HCT116 (cell line): ENCODE results near the gene MSMB. TPM values are rescaled to one million over a fixed set of nuclear protein-coding genes. Genes with fewer than 3 reads are reported as not detected.
"Not testable (repeated sequence)": the region's sequence is repeated elsewhere in the genome, so short reads cannot be mapped to it uniquely, and the experiment has no call there.

ENCODE experiments used
- ATAC-seq: fragments of 200-7000 bp; cut with Tn5 transposase; 2 replicates; pipeline ENCODE4 v1.9.1; 2020; ENCODE audit warnings: mild to moderate bottlenecking, moderate library complexity
- BruUV-seq: library from RNA; stranded (reverse); fragments of 400-500 nt; replicated peaks from 2 replicates; lab custom pipeline; 2021; lab: Mats Ljungman, UMichigan
- CTCF ChIA-PET: fragments of 300-600 bp; sonication (Branson Sonifier 250); formaldehyde crosslinking; loops from one replicate; lab custom pipeline; 2021; ENCODE audit warnings: antibody characterized with exemption; lab: Charles Lee
- POLR2A ChIA-PET: fragments of 300-600, 350-600 bp; sonication (Branson Sonifier 250); formaldehyde crosslinking; loops from one replicate; lab custom pipeline; 2021; ENCODE audit warnings: antibody characterized with exemption; lab: Charles Lee
- RAD21 ChIA-PET, 2 experiments: fragments of 300-600 bp; sonication (Branson Sonifier 250); formaldehyde crosslinking; loops; one replicate each; lab custom pipeline; 2023; ENCODE audit warnings: low total read pairs in 2 of 2; ENCODE audit not compliant: uncharacterized antibody in 2 of 2, unreplicated experiment in 2 of 2, low non-redundant PET in 1 of 2; lab: Charles Lee
- DNase-seq: peaks from one replicate; pipeline ENCODE4 v3.0.0-alpha.2; 2010; ENCODE audit warnings: low read depth, low spot score
- H2AFZ ChIP-seq: fragments of 200-600 bp; shearing (Covaris generic), sonication (generic); 2 replicates; pipeline ENCODE4 v1.6.1; 2017; ENCODE audit warnings: low read depth, mixed run types, mixed read lengths, antibody characterized with exemption, low read length; ENCODE audit not compliant: poor library complexity, severe bottlenecking
- H3K27ac ChIP-seq: 2 replicates; pipeline ENCODE4 v1.5.1; 2012; ENCODE audit warnings: low read depth, low read length
- H3K27me3 ChIP-seq: fragments of 200-600 bp; sonication (generic); 2 replicates; pipeline ENCODE4 v1.6.1; 2016; ENCODE audit warnings: mixed run types, low read length, mixed read lengths; ENCODE audit not compliant: insufficient read depth
- H3K36me3 ChIP-seq, 2 experiments: fragments of 200-500 bp in 1 of 2; fragments of 200-600 bp in 1 of 2; sonication (Bioruptor generic) in 1 of 2; sonication (generic) in 1 of 2; 2 replicates each; pipeline versions ENCODE4 v1.5.1 to v1.6.1; 2014 to 2016; ENCODE audit warnings: low read length in 2 of 2, inconsistent platforms in 1 of 2, mixed read lengths in 1 of 2, mixed run types in 1 of 2; ENCODE audit not compliant: insufficient read depth in 2 of 2, control insufficient read depth in 1 of 2
- H3K4me1 ChIP-seq, 2 experiments: fragments of 200-600 bp in 1 of 2; sonication (generic) in 1 of 2; 2 replicates each; pipeline versions ENCODE4 v1.5.1 to v1.6.1; 2012 to 2017; ENCODE audit warnings: low read length in 2 of 2, inconsistent platforms in 1 of 2, mild to moderate bottlenecking in 1 of 2, mixed read lengths in 1 of 2, mixed run types in 1 of 2, moderate library complexity in 1 of 2; ENCODE audit not compliant: insufficient read depth in 2 of 2, control insufficient read depth in 1 of 2
- H3K4me2 ChIP-seq: fragments of 200-600 bp; sonication (generic); 2 replicates; pipeline ENCODE4 v1.6.1; 2017; ENCODE audit warnings: mixed run types, low read length, mixed read lengths
- H3K4me3 ChIP-seq, 2 experiments: fragments of 200-600 bp in 1 of 2; sonication (generic) in 1 of 2; replicated peaks in 1 of 2; 2 replicates each; pipeline ENCODE4 v1.5.1; 2011 to 2016; ENCODE audit warnings: low read length in 2 of 2, control low read depth in 1 of 2, low read depth in 1 of 2, mild to moderate bottlenecking in 1 of 2, mixed read lengths in 1 of 2, mixed run types in 1 of 2
- H3K79me2 ChIP-seq: fragments of 200-600 bp; sonication (generic); 2 replicates; pipeline ENCODE4 v1.6.1; 2017; ENCODE audit warnings: mild to moderate bottlenecking, mixed run types, low read length, moderate library complexity, mixed read lengths; ENCODE audit not compliant: insufficient read depth
- H3K9ac ChIP-seq: fragments of 200-600 bp; sonication (generic); 2 replicates; pipeline ENCODE4 v1.6.1; 2016; ENCODE audit warnings: low read length, mixed read lengths
- H3K9me2 ChIP-seq: fragments of 200-600 bp; sonication (generic), shearing (Covaris generic); 2 replicates; pipeline ENCODE4 v1.6.1; 2017; ENCODE audit warnings: mixed run types, mild to moderate bottlenecking, moderate library complexity; ENCODE audit not compliant: insufficient read depth
- H3K9me3 ChIP-seq, 2 experiments: fragments of 200-500 bp in 1 of 2; fragments of 200-600 bp in 1 of 2; sonication (Bioruptor generic) in 1 of 2; sonication (generic) in 1 of 2; 2 replicates each; pipeline ENCODE4 v1.6.1; 2014 to 2017; ENCODE audit warnings: low read length in 2 of 2, mixed read lengths in 2 of 2, inconsistent platforms in 1 of 2, low read depth in 1 of 2, mild to moderate bottlenecking in 1 of 2, mixed run types in 1 of 2, moderate library complexity in 1 of 2; ENCODE audit not compliant: control insufficient read depth in 1 of 2, insufficient read depth in 1 of 2
- H4K20me1 ChIP-seq: fragments of 200-600 bp; sonication (generic), shearing (Covaris generic); 2 replicates; pipeline ENCODE4 v1.6.1; 2017; ENCODE audit warnings: mixed run types, mild to moderate bottlenecking, moderate library complexity; ENCODE audit not compliant: insufficient read depth
- CBX3 ChIP-seq: IDR thresholded peaks from 2 replicates; pipeline ENCODE4 v1.6.1; 2012; ENCODE audit warnings: low read depth
- EGR1 ChIP-seq: IDR thresholded peaks from 2 replicates; pipeline ENCODE4 v1.6.1; 2012; ENCODE audit warnings: low read depth
- EZH2 ChIP-seq: fragments of 200-600 bp; sonication (generic); IDR thresholded peaks from 2 replicates; pipeline ENCODE4 v1.6.1; 2017; ENCODE audit warnings: antibody characterized with exemption, mixed run types
- EZH2phosphoT487 ChIP-seq: fragments of 200-600 bp; IDR thresholded peaks from 2 replicates; pipeline ENCODE4 v1.6.1; 2018; ENCODE audit warnings: antibody characterized with exemption, borderline replicate concordance
- FOSL1 ChIP-seq: IDR thresholded peaks from 2 replicates; pipeline ENCODE4 v1.6.1; 2012; ENCODE audit warnings: low read depth
- POLR2A ChIP-seq: IDR thresholded peaks from 2 replicates; pipeline ENCODE4 v1.7.0; 2011; ENCODE audit warnings: borderline replicate concordance; ENCODE audit not compliant: insufficient read depth, insufficient read length; ENCODE audit errors: extremely low read depth
- RAD21 ChIP-seq: IDR thresholded peaks from 2 replicates; pipeline ENCODE4 v1.6.1; 2012; ENCODE audit warnings: low read depth, mild to moderate bottlenecking
- SRF ChIP-seq: IDR thresholded peaks from 2 replicates; pipeline ENCODE4 v1.6.1; 2012; ENCODE audit warnings: low read depth
- YY1 ChIP-seq: IDR thresholded peaks from 2 replicates; pipeline ENCODE4 v1.6.1; 2011; ENCODE audit warnings: low read length, low read depth, moderate library complexity, mild to moderate bottlenecking; ENCODE audit not compliant: insufficient replicate concordance; ENCODE audit errors: extremely low read depth
- ZNF274 ChIP-seq: fragments of 200-500 bp; sonication (Bioruptor generic); IDR thresholded peaks from 2 replicates; pipeline ENCODE4 v1.6.1; 2014; ENCODE audit warnings: mild to moderate bottlenecking, low read depth, low read length, inconsistent platforms
- intact Hi-C: fragments of 100-400 bp; cut with micrococcal nuclease; formaldehyde crosslinking; loops from 2 replicates; pipeline ENCODE4 v1.10.0; 2022
- total RNA-seq: library from RNA; stranded (reverse); gene quantifications from one replicate; pipeline ENCODE4 v1.2.1, GENCODE V29; 2021; ENCODE audit not compliant: unreplicated experiment
- TF ChIP-seq, protein P1 (sequence below): IDR thresholded peaks from 2 replicates; pipeline ENCODE4 v1.6.1; 2011; ENCODE audit warnings: mild to moderate bottlenecking, low read length, moderate library complexity; ENCODE audit not compliant: insufficient replicate concordance; ENCODE audit errors: extremely low read depth
- TF ChIP-seq, protein P2 (sequence below), 3 experiments: fragments of 200-600 bp in 1 of 3; sonication (generic) in 1 of 3; IDR thresholded peaks in 2 of 3; conservative IDR thresholded peaks in 1 of 3; 2 replicates each; pipeline ENCODE4 v1.5.1; 2012 to 2017; ENCODE audit warnings: low read depth in 2 of 3, low read length in 2 of 3, antibody characterized with exemption in 1 of 3, borderline replicate concordance in 1 of 3, control low read depth in 1 of 3, mild to moderate bottlenecking in 1 of 3, mixed read lengths in 1 of 3, mixed run types in 1 of 3, moderate library complexity in 1 of 3; ENCODE audit not compliant: insufficient read depth in 1 of 3

Gene MSMB
- total RNA-seq, 1 experiment from 2014 or later: not detected

- H4K20me1 ChIP-seq: peaks cover 8% of the 10 kb centered on the region; the same call in 1 of the 2 replicates
- no peaks in the 10 kb centered on the region for H3K9me3 ChIP-seq
- H3K27ac ChIP-seq: no peak overlapping the region
- no peak overlapping the region for H3K4me3 ChIP-seq
- POLR2A ChIA-PET: no interaction called here
- no peaks in the 10 kb centered on the region for H3K4me1 ChIP-seq
- CTCF ChIA-PET: no interaction called here
- RAD21 ChIA-PET: no interaction called here
- H3K4me2 ChIP-seq: no peak overlapping the region
- no peaks in the 10 kb centered on the region for H3K9me2 ChIP-seq
- DNase-seq: no peak
- no peak for TF ChIP-seq SRF
- no peak for TF ChIP-seq EZH2phosphoT487
- no peak for TF ChIP-seq EGR1
- no peak for TF ChIP-seq RAD21
- no peak for TF ChIP-seq FOSL1
- TF ChIP-seq, protein P1, sequence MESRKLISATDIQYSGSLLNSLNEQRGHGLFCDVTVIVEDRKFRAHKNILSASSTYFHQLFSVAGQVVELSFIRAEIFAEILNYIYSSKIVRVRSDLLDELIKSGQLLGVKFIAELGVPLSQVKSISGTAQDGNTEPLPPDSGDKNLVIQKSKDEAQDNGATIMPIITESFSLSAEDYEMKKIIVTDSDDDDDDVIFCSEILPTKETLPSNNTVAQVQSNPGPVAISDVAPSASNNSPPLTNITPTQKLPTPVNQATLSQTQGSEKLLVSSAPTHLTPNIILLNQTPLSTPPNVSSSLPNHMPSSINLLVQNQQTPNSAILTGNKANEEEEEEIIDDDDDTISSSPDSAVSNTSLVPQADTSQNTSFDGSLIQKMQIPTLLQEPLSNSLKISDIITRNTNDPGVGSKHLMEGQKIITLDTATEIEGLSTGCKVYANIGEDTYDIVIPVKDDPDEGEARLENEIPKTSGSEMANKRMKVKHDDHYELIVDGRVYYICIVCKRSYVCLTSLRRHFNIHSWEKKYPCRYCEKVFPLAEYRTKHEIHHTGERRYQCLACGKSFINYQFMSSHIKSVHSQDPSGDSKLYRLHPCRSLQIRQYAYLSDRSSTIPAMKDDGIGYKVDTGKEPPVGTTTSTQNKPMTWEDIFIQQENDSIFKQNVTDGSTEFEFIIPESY: no peak
- no peak for TF ChIP-seq YY1
- no peak for TF ChIP-seq EZH2
- no peak for TF ChIP-seq POLR2A
- TF ChIP-seq ZNF274: no peak
- no peak for TF ChIP-seq CBX3
- TF ChIP-seq, protein P2, sequence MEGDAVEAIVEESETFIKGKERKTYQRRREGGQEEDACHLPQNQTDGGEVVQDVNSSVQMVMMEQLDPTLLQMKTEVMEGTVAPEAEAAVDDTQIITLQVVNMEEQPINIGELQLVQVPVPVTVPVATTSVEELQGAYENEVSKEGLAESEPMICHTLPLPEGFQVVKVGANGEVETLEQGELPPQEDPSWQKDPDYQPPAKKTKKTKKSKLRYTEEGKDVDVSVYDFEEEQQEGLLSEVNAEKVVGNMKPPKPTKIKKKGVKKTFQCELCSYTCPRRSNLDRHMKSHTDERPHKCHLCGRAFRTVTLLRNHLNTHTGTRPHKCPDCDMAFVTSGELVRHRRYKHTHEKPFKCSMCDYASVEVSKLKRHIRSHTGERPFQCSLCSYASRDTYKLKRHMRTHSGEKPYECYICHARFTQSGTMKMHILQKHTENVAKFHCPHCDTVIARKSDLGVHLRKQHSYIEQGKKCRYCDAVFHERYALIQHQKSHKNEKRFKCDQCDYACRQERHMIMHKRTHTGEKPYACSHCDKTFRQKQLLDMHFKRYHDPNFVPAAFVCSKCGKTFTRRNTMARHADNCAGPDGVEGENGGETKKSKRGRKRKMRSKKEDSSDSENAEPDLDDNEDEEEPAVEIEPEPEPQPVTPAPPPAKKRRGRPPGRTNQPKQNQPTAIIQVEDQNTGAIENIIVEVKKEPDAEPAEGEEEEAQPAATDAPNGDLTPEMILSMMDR (IDR thresholded peaks at IDR 0.05 in 2 of 3, conservative IDR thresholded peaks at IDR 0.05 in 1 of 3; ENCODE audit: borderline replicate concordance in 1 of 3, insufficient read depth in 1 of 3, low read depth in 2 of 3, low read length in 2 of 3): no peak
- TF ChIP-seq, all 23 proteins: peak for 0
- BruUV-seq: no TSS peak
- no peak overlapping the region for H2AFZ ChIP-seq
- no peak for ATAC-seq
- H3K36me3 ChIP-seq: peaks cover 35 to 79% of the 10 kb centered on the region in 2 experiments
- no peaks in the 10 kb centered on the region for H3K27me3 ChIP-seq
- intact Hi-C loops: no loop called here
- no peak overlapping the region for H3K9ac ChIP-seq
- peaks cover 43% of the 10 kb centered on the region for H3K79me2 ChIP-seq
Measured at GRCh38 chr10:46002916-46003693, 43.0 kb downstream of the MSMB start.

GRCh38 chr10:46002189-46002687 is 43.8 kb downstream of the MSMB start:
- POLR2A ChIA-PET: interaction anchor here (1.3 kb wide), 1 partner anchor 20 kb away, joined by 5 read pairs; no protein-coding TSS in a partner anchor
- H3K79me2 ChIP-seq: peaks cover 51% of the 10 kb centered on the region

More at GRCh38 chr10:46002189-46002687, 43.8 kb downstream of the MSMB start:
- ATAC-seq, intact Hi-C loops, H4K20me1 ChIP-seq, H3K27ac ChIP-seq, H3K27me3 ChIP-seq, RAD21 ChIA-PET, H2AFZ ChIP-seq, CTCF ChIA-PET, BruUV-seq, H3K4me2 ChIP-seq, H3K9me2 ChIP-seq, H3K9ac ChIP-seq, H3K4me3 ChIP-seq, DNase-seq, H3K9me3 ChIP-seq, H3K4me1 ChIP-seq: not testable (repeated sequence)
- peaks cover 33 to 82% of the 10 kb centered on the region in 2 experiments for H3K36me3 ChIP-seq
